Body of pancreas (tissue), 4 donors: Measurements from ENCODE around the gene LRRC8C. TPM values are rescaled to one million over a fixed set of nuclear protein-coding genes. Genes with fewer than 3 reads are reported as not detected.

Experiments
- ATAC-seq: fragments of 150-250 bp; one replicate; pipeline ENCODE4 v1.9.1; 2016
- DNase-seq, 4 donors: peaks; one replicate each; pipeline ENCODE4 v3.0.0-alpha.2; 2019
- H3K27ac ChIP-seq, 4 donors: fragments of 200-600 bp; sonication (generic); 1 replicate in 3 of 4; 2 replicates in 1 of 4; pipeline versions ENCODE4 v1.5.1 to v1.6.1; 2016 to 2019; ENCODE audit warnings: mild to moderate bottlenecking in 1 of 4, mixed read lengths in 1 of 4, moderate library complexity in 1 of 4
- H3K27me3 ChIP-seq, 2 donors: fragments of 200-600 bp; sonication (generic); one replicate each; pipeline ENCODE4 v1.6.0; 2016; ENCODE audit warnings: mild to moderate bottlenecking in 1 of 2
- H3K36me3 ChIP-seq, 2 donors: fragments of 200-600 bp; sonication (generic); replicated peaks in 1 of 2; 2 replicates each; pipeline ENCODE4 v1.5.1; 2016; ENCODE audit warnings: low read depth in 2 of 2; ENCODE audit not compliant: insufficient read depth in 1 of 2
- H3K4me1 ChIP-seq: fragments of 200-600 bp; sonication (generic); one replicate; pipeline ENCODE4 v1.6.0; 2016
- H3K4me3 ChIP-seq, 2 donors: fragments of 200-600 bp; sonication (generic); 1 replicate in 1 of 2; 2 replicates in 1 of 2; pipeline ENCODE4 v1.5.1; 2016 to 2019
- H3K9me3 ChIP-seq, 3 donors: fragments of 200-600 bp; sonication (generic); 1 replicate in 2 of 3; 2 replicates in 1 of 3; pipeline ENCODE4 v1.5.1; 2016
- CTCF ChIP-seq, 7 experiments: fragments of 450-650 bp in 4 of 7; fragments of 200-600 bp in 3 of 7; sonication (generic) in 3 of 7; IDR thresholded peaks; one replicate each; pipeline ENCODE4 v1.5.1; 2016 to 2019; ENCODE audit warnings: antibody characterized with exemption in 7 of 7
- POLR2A ChIP-seq, 3 donors: fragments of 450-650 bp; IDR thresholded peaks; one replicate each; pipeline ENCODE4 v1.6.1; 2016; ENCODE audit warnings: antibody characterized with exemption in 3 of 3, mild to moderate bottlenecking in 2 of 3
- WGBS, 2 donors: methylation state at CpG; one replicate each; pipeline ENCODE4 v1.1.5; 2017; 5-methylcytosine and 5-hydroxymethylcytosine counted together
- intact Hi-C: fragments of 100-400 bp; cut with DNase I; formaldehyde crosslinking; loops from one replicate; pipeline ENCODE4 v1.15.1; 2023
- total RNA-seq, 2 donors: library from RNA; depleted of rRNA; stranded (reverse); fragments of >200 nt; gene quantifications; one replicate each; pipeline ENCODE4 v1.1.0, GENCODE V29; 2016

Gene LRRC8C
- total RNA-seq, 2 donors from 2014 or later, result 3.4 to 4.6 TPM

- DNase-seq (no peak), ATAC-seq (no peak)
- no peak overlapping the region for H3K4me3 ChIP-seq
- intact Hi-C loops, result no loop called here
- no peaks in the 10 kb centered on the region for H3K36me3 ChIP-seq
- no peak overlapping the region for H3K27ac ChIP-seq
- no peaks in the 10 kb centered on the region for H3K9me3 ChIP-seq
- TF ChIP-seq CTCF (IDR thresholded peaks at IDR 0.05), result no peak
- TF ChIP-seq POLR2A (IDR thresholded peaks at IDR 0.05), result no peak
- 65 to 66% methylated on average over 3 of the region's 3 CpGs for WGBS, 2 donors
- H3K4me1 ChIP-seq, result no peaks in the 10 kb centered on the region
- H3K27me3 ChIP-seq, result no peaks in the 10 kb centered on the region
Observed at GRCh38 chr1:89660224-89661061, 27.5 kb downstream of the LRRC8C start.

- 88 to 91% methylated on average over 8 of the region's 8 CpGs for WGBS, 2 donors
- intact Hi-C loops, result no loop called here
- H3K9me3 ChIP-seq, result no peaks in the 10 kb centered on the region
- H3K27me3 ChIP-seq, result no peaks in the 10 kb centered on the region
- ATAC-seq, result no peak
- H3K27ac ChIP-seq, result no peak overlapping the region
- no peaks in the 10 kb centered on the region for H3K4me1 ChIP-seq
- no peak for DNase-seq
- no peak overlapping the region for H3K4me3 ChIP-seq
- TF ChIP-seq CTCF (IDR thresholded peaks at IDR 0.05) (no peak), POLR2A (IDR thresholded peaks at IDR 0.05) (no peak)
- H3K36me3 ChIP-seq, result no peaks in the 10 kb centered on the region
Observed at GRCh38 chr1:89665941-89666340, 33.0 kb downstream of the LRRC8C start.

GRCh38 chr1:89666640-89667039, 33.7 kb downstream of the LRRC8C start:
- H3K4me1 ChIP-seq, result no peaks in the 10 kb centered on the region
- intact Hi-C loops, result no loop called here
- H3K4me3 ChIP-seq, result no peak overlapping the region
- ATAC-seq, result no peak
- H3K9me3 ChIP-seq, result no peaks in the 10 kb centered on the region
- no peaks in the 10 kb centered on the region for H3K27me3 ChIP-seq
- WGBS, 2 donors, result 60 to 68% methylated on average over 1 of the region's 1 CpG
- no peak overlapping the region for H3K27ac ChIP-seq
- H3K36me3 ChIP-seq, result no peaks in the 10 kb centered on the region
- TF ChIP-seq CTCF (IDR thresholded peaks at IDR 0.05), result no peak
- TF ChIP-seq POLR2A (IDR thresholded peaks at IDR 0.05), result no peak
- DNase-seq, result no peak

- ATAC-seq (no peak), DNase-seq (no peak)
- Histone ChIP-seq H3K27me3 (no peaks in the 10 kb centered on the region), H3K27ac (no peak overlapping the region), H3K4me3 (no peak overlapping the region), H3K4me1 (no peaks in the 10 kb centered on the region), H3K36me3 (no peaks in the 10 kb centered on the region), H3K9me3 (no peaks in the 10 kb centered on the region)
- TF ChIP-seq CTCF (IDR thresholded peaks at IDR 0.05), result no peak
- no peak for TF ChIP-seq POLR2A (IDR thresholded peaks at IDR 0.05)
- intact Hi-C loops, result no loop called here
- 51 to 59% methylated on average over 1 of the region's 1 CpG for WGBS, 2 donors
Observed at GRCh38 chr1:89667691-89668090, 34.8 kb downstream of the LRRC8C start.

GRCh38 chr1:89668961-89669360, 36.0 kb downstream of the LRRC8C start:
- no peaks in the 10 kb centered on the region for H3K36me3 ChIP-seq
- no peaks in the 10 kb centered on the region for H3K27me3 ChIP-seq
- ATAC-seq (no peak), DNase-seq (no peak)
- no peaks in the 10 kb centered on the region for H3K9me3 ChIP-seq
- no peaks in the 10 kb centered on the region for H3K4me1 ChIP-seq
- H3K4me3 ChIP-seq, result no peak overlapping the region
- intact Hi-C loops, result no loop called here
- 77 to 88% methylated on average over 3 of the region's 3 CpGs for WGBS, 2 donors
- TF ChIP-seq POLR2A (IDR thresholded peaks at IDR 0.05), result no peak
- TF ChIP-seq CTCF (IDR thresholded peaks at IDR 0.05), result no peak
- no peak overlapping the region for H3K27ac ChIP-seq
